ENCODE results near the gene PAIP2. TPM values are rescaled to one million over a fixed set of nuclear protein-coding genes. Genes with fewer than 3 reads are reported as not detected.

PAIP2 gene
- total RNA-seq, 2 experiments from 2014 or later = 104 to 110 TPM

DNA sequence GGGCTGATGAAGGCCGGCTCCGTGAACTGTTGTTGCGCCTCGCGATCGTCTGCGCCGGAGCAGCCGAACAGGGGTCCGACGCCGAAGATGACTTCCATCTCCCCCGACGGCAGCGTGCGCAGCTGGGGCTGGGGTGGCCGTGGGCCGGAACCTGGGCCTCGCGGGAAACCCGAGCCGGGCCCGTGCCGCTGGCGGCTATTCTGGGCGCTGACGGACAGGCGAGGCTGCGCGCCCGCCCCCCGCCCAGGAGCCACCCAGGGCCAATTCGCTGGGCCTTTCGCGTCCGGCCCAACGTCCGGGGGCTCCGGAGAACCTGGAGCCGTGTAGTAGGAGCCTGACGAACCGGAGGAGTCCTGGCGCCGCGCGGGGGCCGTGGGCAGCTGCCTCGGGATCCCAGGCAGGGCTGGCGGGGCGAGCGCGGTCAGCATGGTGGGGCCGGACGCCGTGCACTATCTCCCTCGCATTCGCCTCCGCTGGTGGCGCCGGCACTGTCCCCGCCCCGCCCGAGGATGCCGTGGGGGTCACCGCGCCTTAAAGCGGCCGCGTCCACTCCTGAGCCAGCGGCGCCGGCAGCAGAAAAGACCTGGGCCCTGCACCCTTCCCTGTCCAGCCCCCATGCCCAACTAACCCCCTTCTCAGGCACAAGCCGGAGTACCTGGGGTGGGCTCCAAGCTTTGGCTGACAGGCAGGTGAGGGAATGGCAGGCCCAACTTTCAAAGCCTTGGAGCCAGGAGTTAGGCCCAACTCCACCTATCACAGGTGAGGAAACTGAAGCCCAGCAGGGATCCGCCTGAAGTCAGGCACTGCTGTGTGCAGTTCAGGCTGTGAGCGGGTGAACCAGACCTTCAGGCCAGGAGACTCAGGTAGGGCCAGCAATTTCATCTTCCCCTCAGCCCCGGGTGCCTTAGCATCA is 53.3 kb downstream of the PAIP2 start, which contains the start of gene PROB1:
PROB1 (minus strand) TSS at position 451 of the 913 bp plus-strand sequence; CDS start at position 428, 23 bp downstream.
- Mint-ChIP-seq H3K27ac (no peak within 1 kb of the TSS), H3K36me3 (peaks cover 19% of the 10 kb centered on the region)

DNA sequence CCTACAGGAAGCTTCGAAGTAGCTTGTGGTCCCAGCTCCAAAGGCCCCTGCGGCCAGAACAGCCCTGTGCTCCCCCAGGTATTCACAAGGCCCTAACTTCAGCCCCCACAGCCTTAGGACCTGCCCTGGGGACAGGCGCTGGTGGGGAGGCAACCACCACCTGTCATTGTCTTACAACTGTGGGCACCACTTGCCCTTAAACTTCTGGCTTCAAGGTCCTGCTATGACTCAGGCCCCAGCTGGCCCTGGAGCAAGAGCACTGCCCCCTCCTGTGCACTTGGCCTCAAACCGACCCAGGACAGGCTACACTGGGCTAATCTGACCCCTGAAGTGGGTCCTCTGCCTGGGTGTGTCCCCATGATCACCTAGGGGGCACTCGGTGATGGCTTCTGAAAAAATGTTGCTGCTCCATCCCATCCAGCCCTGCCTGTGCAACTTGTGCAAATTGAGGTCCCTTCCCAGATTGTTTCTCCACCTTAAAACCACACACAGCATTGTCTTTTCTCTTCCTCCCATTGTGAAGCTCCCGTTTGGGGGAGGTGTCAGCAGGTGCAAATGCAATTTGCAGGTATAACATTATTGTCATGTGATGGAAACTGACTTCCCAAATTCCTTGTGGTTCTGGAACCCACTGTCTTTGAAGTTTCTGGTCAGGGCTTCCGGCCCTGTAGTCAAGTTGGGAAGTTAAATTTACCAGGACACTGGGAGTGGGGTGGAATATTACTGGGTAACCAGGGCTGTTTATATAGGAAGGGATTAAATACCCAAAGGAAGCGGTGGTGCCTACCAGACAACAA is 54.4 kb downstream of the PAIP2 start:
- intact Hi-C loops (cut with micrococcal nuclease) = no loop called here
- no peak overlapping the region for H3K27ac Mint-ChIP-seq
- no peaks in the 10 kb centered on the region for H3K9me3 Mint-ChIP-seq
- CTCF ChIA-PET = interaction anchor here (1.1 kb wide), 1 partner anchor 54 kb away, joined by 3 read pairs; the partner anchor contains the start of gene PAIP2
- POLR2A ChIA-PET = interaction anchor here (0.9 to 1.7 kb wide), 2 partner anchors 8 to 102 kb away, joined by 4 read pairs; partner anchors contain the start of gene SPATA24
- peak overlapping the region; percentile 55 for H3K4me3 Mint-ChIP-seq
- peaks cover 19% of the 10 kb centered on the region for H3K36me3 Mint-ChIP-seq
- no peak for DNase-seq
- peaks cover 24% of the 10 kb centered on the region for H3K4me1 Mint-ChIP-seq (ENCODE audit: low read depth)
- H3K27me3 Mint-ChIP-seq = no peaks in the 10 kb centered on the region

More for the DNA sequence above, 53.3 kb downstream of the PAIP2 start, which contains the start of gene PROB1:
- intact Hi-C loops (cut with micrococcal nuclease) = loop anchor here (5.0 kb wide), 1 partner anchor 198 kb away; the partner anchor contains the start of gene SIL1
- H3K27me3 Mint-ChIP-seq = no peaks in the 10 kb centered on the region
- DNase-seq = no peak
- ChIA-PET POLR2A (interaction anchor here (0.9 to 5.5 kb wide), 3 partner anchors 9 to 101 kb away, joined by 4 to 57 read pairs (median 4); partner anchors contain the start of gene SPATA24), CTCF (interaction anchor here (0.7 to 5.8 kb wide), 4 partner anchors 8 to 88 kb away, joined by 3 to 37 read pairs (median 3); partner anchors contain the start of genes PAIP2, SPATA24 and STING1)
- H3K4me3 Mint-ChIP-seq = peak within 1 kb of the TSS; percentile 93
- no peaks in the 10 kb centered on the region for H3K9me3 Mint-ChIP-seq
- peaks cover 34% of the 10 kb centered on the region for H3K4me1 Mint-ChIP-seq (ENCODE audit: low read depth)

DNA sequence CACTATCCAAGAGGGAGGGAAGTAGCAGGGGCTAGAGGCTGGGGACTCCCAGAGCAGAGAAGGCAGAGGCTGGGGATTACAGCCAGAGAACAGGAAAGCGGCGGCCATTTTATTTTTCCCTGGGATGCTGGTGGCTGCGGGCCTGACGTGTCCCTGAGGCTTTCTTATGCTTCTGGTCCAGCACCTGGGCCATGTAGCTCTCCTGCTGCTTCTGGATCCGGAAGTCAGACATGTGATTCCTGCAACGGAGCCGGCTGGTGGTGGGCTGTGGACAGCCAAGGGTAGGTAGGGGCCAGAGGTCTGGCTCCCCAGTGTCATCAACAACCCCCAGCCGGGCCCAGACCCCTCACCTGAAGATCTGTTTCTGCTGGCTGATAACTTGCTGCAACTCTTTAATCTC is 55.0 kb downstream of the PAIP2 start:
- ChIA-PET POLR2A (no interaction called here), CTCF (no interaction called here)
- H3K27me3 Mint-ChIP-seq = no peaks in the 10 kb centered on the region
- no peak overlapping the region for H3K27ac Mint-ChIP-seq
- H3K4me3 Mint-ChIP-seq = no peak overlapping the region
- no peak for DNase-seq
- peaks cover 19% of the 10 kb centered on the region for H3K36me3 Mint-ChIP-seq
- peaks cover 17% of the 10 kb centered on the region for H3K4me1 Mint-ChIP-seq (ENCODE audit: low read depth)
- intact Hi-C loops (cut with micrococcal nuclease) = no loop called here
- no peaks in the 10 kb centered on the region for H3K9me3 Mint-ChIP-seq

DNA sequence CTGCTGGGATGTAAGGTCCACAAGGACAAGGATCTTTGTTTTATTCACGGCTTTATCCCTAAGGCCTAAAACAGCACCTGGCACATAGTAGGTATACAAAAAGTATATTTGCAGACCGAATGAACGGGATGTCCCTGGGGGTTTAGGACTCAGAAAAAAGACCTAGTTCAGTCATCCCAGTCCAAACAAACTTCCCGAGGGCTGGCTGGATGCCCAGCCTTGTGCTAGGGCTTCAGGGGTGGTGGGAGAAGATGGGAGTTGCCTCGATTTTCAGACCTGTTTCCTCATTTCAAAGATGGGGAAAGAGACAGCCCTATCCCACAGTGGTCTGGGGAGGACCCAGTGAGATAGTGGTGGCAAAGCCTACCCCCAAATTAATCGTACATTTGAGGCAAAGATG is 56.3 kb downstream of the PAIP2 start:
- H3K27me3 Mint-ChIP-seq = no peaks in the 10 kb centered on the region
- no peak overlapping the region for H3K4me3 Mint-ChIP-seq
- no peaks in the 10 kb centered on the region for H3K9me3 Mint-ChIP-seq
- H3K27ac Mint-ChIP-seq = no peak overlapping the region
- ChIA-PET POLR2A (interaction anchor here (0.7 kb wide), 1 partner anchor 191 kb away, joined by 3 read pairs; no protein-coding TSS in a partner anchor), CTCF (interaction anchor here (1.4 kb wide), 1 partner anchor 24 kb away, joined by 4 read pairs; no protein-coding TSS in a partner anchor)
- H3K36me3 Mint-ChIP-seq = peaks cover 15% of the 10 kb centered on the region
- DNase-seq = no peak
- peaks cover 21% of the 10 kb centered on the region for H3K4me1 Mint-ChIP-seq (ENCODE audit: low read depth)
- intact Hi-C loops (cut with micrococcal nuclease) = no loop called here

DNA sequence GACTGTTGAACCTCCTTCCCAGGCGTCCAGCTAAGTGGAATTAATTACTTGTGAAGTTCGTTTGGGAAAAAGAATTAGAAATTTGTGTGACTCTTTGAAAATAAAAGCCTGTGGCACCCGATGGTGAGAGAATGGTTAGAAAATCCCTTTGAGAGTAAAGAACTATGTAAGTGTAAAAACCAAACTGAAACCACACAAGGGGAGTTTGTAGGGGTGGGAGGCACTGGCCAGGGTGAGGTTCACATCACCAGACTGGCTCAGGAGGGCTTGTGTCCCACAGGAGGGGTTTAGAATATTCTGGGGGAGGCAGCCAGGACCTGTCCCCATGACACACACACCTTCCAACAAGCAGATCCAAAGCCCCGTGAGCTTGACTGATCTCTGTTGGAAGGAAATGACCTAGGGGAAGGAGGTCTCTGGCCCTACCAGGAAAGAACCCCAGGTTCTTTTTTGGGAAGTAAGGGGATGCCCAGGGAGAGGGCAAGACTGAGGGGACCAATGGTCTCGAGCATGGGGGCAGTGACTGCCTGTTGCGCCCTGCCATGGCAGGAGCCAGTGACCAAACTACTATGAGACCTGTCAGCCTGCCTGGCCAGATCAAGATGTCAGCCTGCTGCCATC is 58.0 kb downstream of the PAIP2 start:
- H3K9me3 Mint-ChIP-seq = no peaks in the 10 kb centered on the region
- intact Hi-C loops (cut with micrococcal nuclease) = loop anchor here (5.0 kb wide), 1 partner anchor 348 kb away; no protein-coding TSS in a partner anchor
- ChIA-PET CTCF (no interaction called here), POLR2A (interaction anchor here (0.9 to 1.5 kb wide), 2 partner anchors 14 to 17 kb away, joined by 3 to 5 read pairs; no protein-coding TSS in a partner anchor)
- peaks cover 15% of the 10 kb centered on the region for H3K36me3 Mint-ChIP-seq
- peak; percentile 37 for DNase-seq
- H3K27ac Mint-ChIP-seq = peak overlapping the region; percentile 50
- no peaks in the 10 kb centered on the region for H3K27me3 Mint-ChIP-seq
- no peak overlapping the region for H3K4me3 Mint-ChIP-seq
- peaks cover 32% of the 10 kb centered on the region for H3K4me1 Mint-ChIP-seq (ENCODE audit: low read depth)

DNA sequence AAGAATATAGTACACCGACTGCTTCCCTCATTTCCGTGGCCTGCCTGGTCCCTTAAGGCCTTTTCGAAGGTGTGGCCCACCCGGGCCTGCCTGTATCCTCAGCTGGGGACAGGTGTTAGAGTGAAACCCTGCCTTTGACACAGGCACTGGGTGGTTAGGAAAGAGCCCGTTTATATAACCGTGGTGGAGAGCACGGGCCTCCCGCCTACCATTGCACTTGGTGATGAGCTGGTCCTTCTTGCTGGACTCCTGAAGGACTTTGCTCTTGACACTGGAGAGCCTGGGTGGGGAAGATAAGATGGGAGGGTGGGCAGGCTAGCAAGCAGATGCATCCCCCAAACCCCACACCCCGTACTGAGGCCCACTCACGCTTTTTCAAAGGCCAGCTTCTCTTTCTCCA is 59.9 kb downstream of the PAIP2 start:
- CTCF ChIA-PET = interaction anchor here (0.8 to 4.4 kb wide), 5 partner anchors 9 to 112 kb away, joined by 3 to 37 read pairs (median 7); partner anchors contain the start of genes MZB1, PAIP2 and PROB1
- H3K4me3 Mint-ChIP-seq = no peak overlapping the region
- no peak for DNase-seq
- H3K36me3 Mint-ChIP-seq = peaks cover 5% of the 10 kb centered on the region
- H3K27me3 Mint-ChIP-seq = no peaks in the 10 kb centered on the region
- POLR2A ChIA-PET = interaction anchor here (2.7 to 3.1 kb wide), 2 partner anchors 9 to 14 kb away, joined by 16 to 22 read pairs; no protein-coding TSS in a partner anchor
- H3K27ac Mint-ChIP-seq = no peak overlapping the region
- no peaks in the 10 kb centered on the region for H3K9me3 Mint-ChIP-seq
- intact Hi-C loops (cut with micrococcal nuclease) = loop anchor here (5.0 kb wide), 1 partner anchor 346 kb away; no protein-coding TSS in a partner anchor
- peaks cover 33% of the 10 kb centered on the region for H3K4me1 Mint-ChIP-seq (ENCODE audit: low read depth)

DNA sequence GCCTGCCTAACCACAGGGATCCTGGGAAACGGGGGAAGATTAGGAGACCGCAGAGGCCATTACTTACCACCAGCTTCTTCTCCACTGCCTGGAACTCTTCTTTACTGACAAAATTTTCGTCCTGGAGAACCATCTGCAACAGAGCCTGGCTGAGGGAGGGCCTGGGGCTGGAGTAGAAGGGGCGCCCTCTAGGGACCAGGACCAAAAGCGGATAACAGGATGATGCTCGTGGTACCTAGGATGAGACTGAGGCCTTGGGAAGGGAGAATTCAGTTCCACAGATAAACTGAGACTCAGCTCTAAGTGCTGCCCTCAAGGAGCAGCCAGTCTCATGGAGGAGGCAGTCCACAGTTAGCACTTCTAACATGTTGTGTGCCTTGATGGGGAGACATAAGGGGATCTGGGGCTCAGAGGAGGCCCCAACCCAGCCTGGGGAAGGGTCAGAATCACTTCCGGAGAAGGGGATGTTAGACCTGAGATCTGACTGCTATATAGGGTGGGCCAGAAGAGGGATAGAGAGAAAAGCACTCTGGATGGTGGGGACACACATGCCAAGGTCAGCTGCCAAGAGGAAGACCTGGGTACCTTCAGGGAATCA is 61.0 kb downstream of the PAIP2 start:
- peak overlapping the region; percentile 91 for H3K4me3 Mint-ChIP-seq
- intact Hi-C loops (cut with micrococcal nuclease) = loop anchor here (5.0 kb wide), 1 partner anchor 345 kb away; no protein-coding TSS in a partner anchor
- no peaks in the 10 kb centered on the region for H3K27me3 Mint-ChIP-seq
- POLR2A ChIA-PET = interaction anchor here (2.7 to 3.1 kb wide), 2 partner anchors 10 to 12 kb away, joined by 16 to 22 read pairs; no protein-coding TSS in a partner anchor
- peaks cover 2% of the 10 kb centered on the region for H3K36me3 Mint-ChIP-seq
- peak overlapping the region; percentile 99 for H3K27ac Mint-ChIP-seq
- H3K9me3 Mint-ChIP-seq = no peaks in the 10 kb centered on the region
- peaks cover 34% of the 10 kb centered on the region for H3K4me1 Mint-ChIP-seq (ENCODE audit: low read depth)
- peak; percentile 55 for DNase-seq
- CTCF ChIA-PET = interaction anchor here (0.7 to 4.4 kb wide), 12 partner anchors 8 to 578 kb away, joined by 3 to 37 read pairs (median 6); partner anchors contain the start of genes DNAJC18, MZB1, PAIP2 and PROB1

DNA sequence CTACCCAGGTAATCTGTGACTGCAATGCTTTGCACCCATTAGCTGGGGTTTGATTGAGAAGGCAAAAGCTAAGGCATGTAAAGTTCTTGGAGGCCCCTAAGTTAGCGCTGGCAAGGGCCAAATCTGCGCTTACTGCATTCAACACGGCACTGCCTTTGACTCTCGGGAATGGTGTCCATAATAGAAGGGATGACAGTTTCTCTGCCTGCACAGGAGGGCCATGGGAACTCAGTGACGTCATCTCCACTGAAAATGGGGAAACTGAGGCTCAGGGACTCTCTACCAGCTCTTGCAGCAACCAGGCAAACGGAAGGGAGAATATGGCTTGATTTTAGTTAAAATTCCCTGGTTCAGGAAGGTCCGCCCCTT is 61.7 kb downstream of the PAIP2 start:
- ChIA-PET POLR2A (interaction anchor here (0.7 to 3.1 kb wide), 7 partner anchors 8 to 160 kb away, joined by 3 to 22 read pairs (median 4); partner anchors contain the start of genes DNAJC18, PAIP2, PROB1 and STING1), CTCF (interaction anchor here (0.8 to 4.4 kb wide), 10 partner anchors 8 to 111 kb away, joined by 3 to 37 read pairs (median 7); partner anchors contain the start of genes DNAJC18, MZB1, PAIP2 and PROB1)
- intact Hi-C loops (cut with micrococcal nuclease) = loop anchor here (5.0 kb wide), 1 partner anchor 344 kb away; no protein-coding TSS in a partner anchor
- peak overlapping the region; percentile 99 for H3K27ac Mint-ChIP-seq
- peaks cover 4% of the 10 kb centered on the region for H3K36me3 Mint-ChIP-seq
- H3K4me3 Mint-ChIP-seq = peak overlapping the region; percentile 91
- no peak for DNase-seq
- peaks cover 34% of the 10 kb centered on the region for H3K4me1 Mint-ChIP-seq (ENCODE audit: low read depth)
- H3K9me3 Mint-ChIP-seq = no peaks in the 10 kb centered on the region
- H3K27me3 Mint-ChIP-seq = no peaks in the 10 kb centered on the region

DNA sequence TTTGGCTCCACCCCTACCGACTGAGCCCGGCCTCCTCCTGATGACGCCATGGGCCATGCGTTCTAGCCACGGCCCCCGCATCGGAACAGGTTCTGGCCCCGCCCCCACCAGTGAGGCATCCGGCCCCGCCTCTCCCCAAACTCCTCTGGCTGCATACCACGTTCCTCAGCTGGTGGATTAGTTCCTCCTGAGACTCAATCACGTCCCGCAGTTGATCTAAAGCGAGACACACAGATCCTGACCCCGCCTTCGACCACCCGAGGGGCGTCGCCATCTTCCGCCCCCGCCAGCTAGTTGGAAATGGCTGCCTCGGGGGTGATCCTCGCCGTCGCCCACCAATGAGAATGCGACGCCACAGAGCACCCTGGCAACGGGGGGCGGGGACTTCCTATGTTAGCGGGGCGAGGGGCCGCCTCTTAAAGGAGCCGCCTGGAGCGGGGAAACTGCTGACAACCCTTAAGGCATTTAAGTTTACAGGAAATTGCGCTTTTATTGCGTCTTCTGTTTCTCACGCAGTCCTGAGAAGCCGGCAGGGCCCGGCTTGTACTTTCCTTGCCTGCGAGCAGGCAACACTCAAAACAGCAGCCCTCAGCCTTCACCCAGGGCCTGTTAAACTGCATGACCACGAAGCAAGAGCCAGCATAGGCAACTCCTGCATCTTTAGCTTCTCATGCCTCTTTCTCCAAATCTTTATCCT is 62.3 kb downstream of the PAIP2 start, which contains the start of gene SPATA24:
SPATA24 (minus strand) TSS at position 303 of the 697 bp plus-strand sequence; CDS start at position 274, 29 bp downstream.
- peaks cover 4% of the 10 kb centered on the region for H3K36me3 Mint-ChIP-seq
- peak within 1 kb of the TSS; percentile 99 for H3K27ac Mint-ChIP-seq
- peaks cover 34% of the 10 kb centered on the region for H3K4me1 Mint-ChIP-seq (ENCODE audit: low read depth)
- ChIA-PET POLR2A (interaction anchor here (0.7 to 3.1 kb wide), 8 partner anchors 9 to 159 kb away, joined by 3 to 22 read pairs (median 4); partner anchors contain the start of genes DNAJC18, PAIP2, PROB1 and STING1), CTCF (interaction anchor here (0.8 to 4.4 kb wide), 9 partner anchors 10 to 110 kb away, joined by 3 to 37 read pairs (median 7); partner anchors contain the start of genes DNAJC18, MZB1, PAIP2 and PROB1)
- peak; percentile 100 for DNase-seq
- H3K9me3 Mint-ChIP-seq = no peaks in the 10 kb centered on the region
- H3K27me3 Mint-ChIP-seq = no peaks in the 10 kb centered on the region
- H3K4me3 Mint-ChIP-seq = peak within 1 kb of the TSS; percentile 91
- intact Hi-C loops (cut with micrococcal nuclease) = loop anchor here (1.0 to 5.0 kb wide), 5 partner anchors 10 to 343 kb away; partner anchors contain the start of genes DNAJC18 and UBE2D2
